Activated CD4-positive, alpha-beta memory T cell treated with anti-CD3 and anti-CD28 coated beads for 36 hours (primary cell): ENCODE results near the gene DNAAF8. TPM values are rescaled to one million over a fixed set of nuclear protein-coding genes. Genes with fewer than 3 reads are reported as not detected.

Source experiments
- CTCF ChIA-PET: fragments of 350-600 bp; sonication (Branson Sonifier 250); formaldehyde crosslinking; loops from one replicate; lab custom pipeline; 2021; ENCODE audit warnings: antibody characterized with exemption, inconsistent platforms; lab: Charles Lee
- POLR2A ChIA-PET: fragments of 350-600 bp; sonication (Branson Sonifier 250); formaldehyde crosslinking; loops from one replicate; lab custom pipeline; 2021; ENCODE audit warnings: antibody characterized with exemption; lab: Charles Lee
- DNase-seq: peaks from one replicate; pipeline ENCODE4 v3.0.0-alpha.2; 2020
- H3K27ac Mint-ChIP-seq: one replicate; pipeline ENCODE4 v1.8.0; 2021; ENCODE audit warnings: mixed read lengths
- H3K27me3 Mint-ChIP-seq: one replicate; pipeline ENCODE4 v1.8.0; 2021; ENCODE audit warnings: mixed read lengths
- H3K36me3 Mint-ChIP-seq: one replicate; pipeline ENCODE4 v1.8.0; 2021; ENCODE audit warnings: mixed read lengths
- H3K4me1 Mint-ChIP-seq: one replicate; pipeline ENCODE4 v1.8.0; 2021; ENCODE audit warnings: low read depth, mixed read lengths
- H3K4me3 Mint-ChIP-seq: one replicate; pipeline ENCODE4 v1.8.0; 2021; ENCODE audit warnings: mild to moderate bottlenecking, mixed read lengths
- H3K9me3 Mint-ChIP-seq: one replicate; pipeline ENCODE4 v1.8.0; 2021; ENCODE audit warnings: mixed read lengths
- intact Hi-C: fragments of 100-400 bp; cut with micrococcal nuclease; formaldehyde crosslinking; loops from one replicate; pipeline ENCODE4 v1.15.1; 2023
- total RNA-seq, 2 experiments: library from RNA; stranded (reverse); gene quantifications; one replicate each; pipeline ENCODE4 v1.2.3, GENCODE V29; 2021

DNAAF8 gene
- total RNA-seq, 2 experiments from 2014 or later, result 0.31 TPM; not detected in 1

GRCh38 chr16:4690946-4691665 lies 43.2 kb upstream of the DNAAF8 start:
- Mint-ChIP-seq H3K9me3 (no peaks in the 10 kb centered on the region), H3K4me1 (peaks cover 13% of the 10 kb centered on the region), H3K27ac (peak overlapping the region; percentile 33), H3K36me3 (peaks cover 2% of the 10 kb centered on the region), H3K27me3 (no peaks in the 10 kb centered on the region), H3K4me3 (no peak overlapping the region)
- intact Hi-C loops, result loop anchor here (5.0 kb wide), 1 partner anchor 406 kb away; the partner anchor contains the start of gene EEF2KMT
- ChIA-PET POLR2A (no interaction called here), CTCF (interaction anchor here (1.2 kb wide), 1 partner anchor 41 kb away, joined by 4 read pairs; no protein-coding TSS in a partner anchor)
- DNase-seq, result no peak

DNA sequence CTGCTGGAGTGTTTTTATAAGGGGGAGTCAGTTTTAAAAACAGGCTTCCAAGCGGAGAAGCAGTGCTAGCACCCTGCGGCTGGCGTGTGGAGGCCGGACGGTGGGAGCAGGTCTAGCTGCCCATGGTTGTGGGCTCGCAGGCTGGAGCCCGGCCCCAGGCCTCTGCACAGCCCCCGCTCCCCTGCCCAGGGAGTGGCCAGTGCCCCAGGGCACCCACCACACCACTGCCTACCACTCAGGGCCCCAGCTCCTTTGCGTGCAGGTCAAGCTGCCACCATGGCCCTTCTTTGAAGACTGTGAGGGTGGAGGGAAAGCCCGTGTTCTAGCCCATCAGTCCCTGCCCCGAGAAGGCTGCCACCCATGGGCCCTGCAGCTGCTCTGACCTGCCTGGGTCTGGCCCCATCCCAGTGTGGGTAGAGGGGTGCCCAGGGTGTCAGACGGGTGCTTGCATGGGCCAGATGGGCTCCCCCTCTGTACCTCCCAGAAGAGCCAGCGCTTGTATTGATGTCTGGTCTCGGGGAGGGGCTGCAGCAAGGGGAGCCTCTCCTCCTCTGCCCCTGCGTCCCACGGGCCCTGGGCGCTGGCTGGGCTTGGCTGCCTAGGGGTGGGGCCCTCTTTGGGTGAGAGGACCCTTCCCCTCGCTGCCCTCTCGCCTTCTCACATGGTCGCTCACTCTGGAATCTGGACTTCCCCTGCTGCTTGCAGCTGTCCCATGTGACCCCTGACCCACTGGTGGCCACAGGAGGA lies 42.5 kb upstream of the DNAAF8 start:
- Mint-ChIP-seq H3K9me3 (no peaks in the 10 kb centered on the region), H3K27me3 (no peaks in the 10 kb centered on the region), H3K27ac (no peak overlapping the region), H3K36me3 (peaks cover 2% of the 10 kb centered on the region), H3K4me3 (no peak overlapping the region), H3K4me1 (peaks cover 13% of the 10 kb centered on the region)
- POLR2A ChIA-PET, result no interaction called here
- DNase-seq, result no peak
- CTCF ChIA-PET, result interaction anchor here (0.8 to 1.7 kb wide), 4 partner anchors 9 to 264 kb away, joined by 3 to 9 read pairs (median 4); partner anchors contain the start of gene MGRN1
- intact Hi-C loops, result loop anchor here (2.0 to 5.0 kb wide), 2 partner anchors 75 to 405 kb away; partner anchors contain the start of genes EEF2KMT and ZNF500

GRCh38 chr16:4692460-4693295 lies 41.7 kb upstream of the DNAAF8 start:
- no peak for DNase-seq
- intact Hi-C loops, result loop anchor here (1.0 to 5.0 kb wide), 5 partner anchors 42 to 405 kb away; partner anchors contain the start of genes ANKS3, DNAAF8, EEF2KMT and MGRN1
- H3K27me3 Mint-ChIP-seq, result no peaks in the 10 kb centered on the region
- peak overlapping the region; percentile 18 for H3K27ac Mint-ChIP-seq
- peak overlapping the region; percentile 79 for H3K4me3 Mint-ChIP-seq
- ChIA-PET POLR2A (interaction anchor here (1.5 to 1.9 kb wide), 2 partner anchors 14 to 42 kb away, joined by 3 to 7 read pairs; partner anchors contain the start of genes ANKS3 and DNAAF8), CTCF (interaction anchor here (0.8 to 1.7 kb wide), 4 partner anchors 10 to 263 kb away, joined by 3 to 9 read pairs (median 4); partner anchors contain the start of gene MGRN1)
- peaks cover under 1% of the 10 kb centered on the region for H3K36me3 Mint-ChIP-seq
- no peaks in the 10 kb centered on the region for H3K9me3 Mint-ChIP-seq
- H3K4me1 Mint-ChIP-seq, result peaks cover 13% of the 10 kb centered on the region

GRCh38 chr16:4693296-4693955 lies 40.9 kb upstream of the DNAAF8 start, which contains the start of gene NUDT16L1:
TSS of gene NUDT16L1 (plus strand) at chr16:4693562. CDS start at chr16:4693727, 165 bp downstream.
- no peaks in the 10 kb centered on the region for H3K36me3 Mint-ChIP-seq
- peak within 1 kb of the TSS; percentile 69 for H3K27ac Mint-ChIP-seq
- intact Hi-C loops, result loop anchor here (1.0 to 5.0 kb wide), 5 partner anchors 41 to 404 kb away; partner anchors contain the start of genes ANKS3, DNAAF8, EEF2KMT and MGRN1
- peaks cover 13% of the 10 kb centered on the region for H3K4me1 Mint-ChIP-seq
- CTCF ChIA-PET, result interaction anchor here (1.2 to 1.7 kb wide), 2 partner anchors 11 to 43 kb away, joined by 4 to 9 read pairs; no protein-coding TSS in a partner anchor
- peak within 1 kb of the TSS; percentile 79 for H3K4me3 Mint-ChIP-seq
- no peaks in the 10 kb centered on the region for H3K9me3 Mint-ChIP-seq
- no peaks in the 10 kb centered on the region for H3K27me3 Mint-ChIP-seq
- peak; percentile 98 for DNase-seq
- POLR2A ChIA-PET, result interaction anchor here (0.6 to 1.9 kb wide), 4 partner anchors 13 to 278 kb away, joined by 3 to 7 read pairs (median 3); partner anchors contain the start of genes ANKS3 and DNAAF8

DNA sequence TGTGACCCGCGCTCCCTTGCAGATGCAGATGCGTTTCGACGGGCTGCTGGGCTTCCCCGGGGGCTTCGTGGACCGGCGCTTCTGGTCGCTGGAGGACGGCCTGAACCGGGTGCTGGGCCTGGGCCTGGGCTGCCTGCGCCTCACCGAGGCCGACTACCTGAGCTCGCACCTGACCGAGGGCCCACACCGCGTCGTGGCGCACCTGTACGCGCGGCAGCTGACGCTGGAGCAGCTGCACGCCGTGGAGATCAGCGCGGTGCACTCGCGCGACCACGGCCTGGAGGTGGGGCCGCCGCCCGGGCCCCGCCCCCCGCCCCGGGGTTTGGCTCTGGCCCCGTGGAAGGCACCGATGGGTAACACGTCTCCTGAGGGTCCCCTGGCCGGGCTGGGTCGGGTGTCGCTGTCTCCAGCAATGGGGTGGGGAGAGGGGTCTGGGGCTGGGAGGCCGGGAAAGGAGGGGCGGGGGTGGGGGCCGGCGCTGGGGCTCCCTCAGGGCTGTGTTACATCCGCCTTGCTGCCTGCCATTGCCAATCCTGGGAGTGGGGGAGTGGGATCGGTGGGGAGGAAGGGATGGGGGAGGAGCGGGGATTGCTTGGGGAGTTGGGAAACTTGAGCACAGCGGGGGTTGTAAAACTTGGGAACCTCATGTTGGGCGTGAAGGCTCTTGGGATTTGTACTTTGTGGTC lies 40.2 kb upstream of the DNAAF8 start:
- Mint-ChIP-seq H3K4me3 (peak overlapping the region; percentile 79), H3K36me3 (no peaks in the 10 kb centered on the region), H3K27ac (peak overlapping the region; percentile 45), H3K9me3 (no peaks in the 10 kb centered on the region), H3K4me1 (peaks cover 13% of the 10 kb centered on the region), H3K27me3 (no peaks in the 10 kb centered on the region)
- ChIA-PET CTCF (interaction anchor here (1.2 kb wide), 1 partner anchor 44 kb away, joined by 4 read pairs; no protein-coding TSS in a partner anchor), POLR2A (interaction anchor here (0.6 to 1.9 kb wide), 4 partner anchors 13 to 278 kb away, joined by 3 to 7 read pairs (median 3); partner anchors contain the start of genes ANKS3 and DNAAF8)
- intact Hi-C loops, result loop anchor here (1.0 to 5.0 kb wide), 5 partner anchors 40 to 403 kb away; partner anchors contain the start of genes ANKS3, DNAAF8, EEF2KMT and MGRN1
- DNase-seq, result peak; percentile 55

GRCh38 chr16:4694642-4695451 lies 39.5 kb upstream of the DNAAF8 start:
- H3K4me1 Mint-ChIP-seq, result peaks cover 13% of the 10 kb centered on the region
- peaks cover 5% of the 10 kb centered on the region for H3K36me3 Mint-ChIP-seq
- peak overlapping the region; percentile 45 for H3K27ac Mint-ChIP-seq
- intact Hi-C loops, result loop anchor here (5.0 kb wide), 1 partner anchor 402 kb away; the partner anchor contains the start of gene EEF2KMT
- peak overlapping the region; percentile 79 for H3K4me3 Mint-ChIP-seq
- no peak for DNase-seq
- no peaks in the 10 kb centered on the region for H3K9me3 Mint-ChIP-seq
- POLR2A ChIA-PET, result interaction anchor here (0.6 to 1.9 kb wide), 4 partner anchors 18 to 279 kb away, joined by 3 to 7 read pairs (median 4); partner anchors contain the start of genes ANKS3 and DNAAF8
- no peaks in the 10 kb centered on the region for H3K27me3 Mint-ChIP-seq
- CTCF ChIA-PET, result interaction anchor here (1.4 kb wide), 1 partner anchor 44 kb away, joined by 5 read pairs; no protein-coding TSS in a partner anchor

- ChIA-PET POLR2A (interaction anchor here (1.3 kb wide), 1 partner anchor 39 kb away, joined by 5 read pairs; the partner anchor contains the start of genes ANKS3 and DNAAF8), CTCF (interaction anchor here (1.0 to 1.4 kb wide), 2 partner anchors 45 to 117 kb away, joined by 3 to 5 read pairs; no protein-coding TSS in a partner anchor)
- Mint-ChIP-seq H3K27me3 (no peaks in the 10 kb centered on the region), H3K4me3 (peak overlapping the region; percentile 79), H3K27ac (no peak overlapping the region), H3K4me1 (peaks cover 17% of the 10 kb centered on the region), H3K9me3 (no peaks in the 10 kb centered on the region), H3K36me3 (peaks cover 6% of the 10 kb centered on the region)
- intact Hi-C loops, result no loop called here
- DNase-seq, result no peak
These were observed 38.7 kb upstream of the DNAAF8 start for GRCh38 chr16:4695473-4696171.

DNA sequence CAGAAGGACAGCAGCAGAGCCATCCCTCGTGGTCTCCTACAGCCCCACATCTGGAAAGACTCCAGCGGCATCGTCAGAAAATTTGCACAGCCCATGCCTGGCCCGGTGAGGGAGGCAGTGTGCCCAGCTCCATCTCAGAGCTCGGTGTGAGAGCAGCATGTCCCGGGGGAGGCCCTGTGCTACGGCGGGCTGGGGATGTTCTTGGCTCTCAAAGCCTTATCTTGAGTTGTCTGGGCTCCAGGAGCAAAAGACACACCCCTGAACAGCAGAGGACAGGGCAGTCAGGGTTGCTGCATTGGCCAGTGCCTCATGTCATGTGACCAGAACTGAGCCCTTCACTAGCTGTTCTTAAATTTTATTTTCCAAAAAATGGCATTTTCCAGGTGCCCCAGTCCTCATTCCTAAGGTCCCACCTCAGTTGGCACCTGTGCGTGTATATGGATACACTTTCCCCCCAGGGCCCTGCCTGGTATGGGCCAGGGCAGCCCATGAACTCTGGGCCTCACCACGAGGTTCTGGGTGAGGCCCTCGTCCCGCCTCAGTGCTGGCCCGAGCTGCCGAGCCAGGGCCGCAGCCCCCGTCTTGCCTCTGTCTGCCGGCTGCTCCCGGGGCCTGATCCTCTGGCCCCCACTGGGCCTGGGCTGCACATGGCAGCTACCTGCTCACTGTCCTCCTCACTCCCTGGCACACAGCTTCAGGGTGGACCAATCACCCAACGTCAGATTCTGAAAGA lies 38.0 kb upstream of the DNAAF8 start:
- peaks cover 17% of the 10 kb centered on the region for H3K4me1 Mint-ChIP-seq
- no peak overlapping the region for H3K27ac Mint-ChIP-seq
- no peak for DNase-seq
- no peaks in the 10 kb centered on the region for H3K9me3 Mint-ChIP-seq
- H3K36me3 Mint-ChIP-seq, result peaks cover 6% of the 10 kb centered on the region
- no peak overlapping the region for H3K4me3 Mint-ChIP-seq
- H3K27me3 Mint-ChIP-seq, result no peaks in the 10 kb centered on the region
- POLR2A ChIA-PET, result interaction anchor here (1.3 kb wide), 1 partner anchor 38 kb away, joined by 5 read pairs; the partner anchor contains the start of genes ANKS3 and DNAAF8
- intact Hi-C loops, result no loop called here
- CTCF ChIA-PET, result interaction anchor here (1.0 to 1.4 kb wide), 2 partner anchors 46 to 116 kb away, joined by 3 to 5 read pairs; no protein-coding TSS in a partner anchor
